Left lung (tissue), 10 donors: ENCODE results near the gene TSPAN32. TPM values are rescaled to one million over a fixed set of nuclear protein-coding genes. Genes with fewer than 3 reads are reported as not detected.
"Not testable (repeated sequence)": the region's sequence is repeated elsewhere in the genome, so short reads cannot be mapped to it uniquely, and the experiment has no call there.

Experiments used
- ATAC-seq: fragments of 200-7000 bp; cut with Tn5 transposase; one replicate; pipeline ENCODE4 v1.9.1; 2020; ENCODE audit warnings: moderate library complexity
- DNase-seq, 4 donors: peaks; one replicate each; pipeline ENCODE4 v3.0.0-alpha.2; 2013 to 2020
- H3K27ac ChIP-seq, 2 donors: fragments of 200-600 bp; sonication (generic) in 1 of 2; one replicate each; pipeline versions ENCODE4 v1.5.0 to v1.8.0; 2020 to 2021
- H3K27me3 ChIP-seq, 2 donors: fragments of 200-600 bp; sonication (generic) in 1 of 2; one replicate each; pipeline versions ENCODE4 v1.5.0 to v1.8.0; 2020 to 2021
- H3K36me3 ChIP-seq, 2 donors: fragments of 200-600 bp; sonication (generic) in 1 of 2; one replicate each; pipeline versions ENCODE4 v1.5.0 to v1.8.0; 2020 to 2021
- H3K4me1 ChIP-seq, 2 donors: fragments of 200-600 bp; one replicate each; pipeline ENCODE4 v1.8.0; 2021
- H3K4me3 ChIP-seq, 2 donors: fragments of 200-600 bp; sonication (generic) in 1 of 2; one replicate each; pipeline versions ENCODE4 v1.5.0 to v1.8.0; 2020 to 2021; ENCODE audit warnings: mild to moderate bottlenecking in 1 of 2
- H3K9me3 ChIP-seq, 2 donors: fragments of 200-600 bp; sonication (generic) in 1 of 2; one replicate each; pipeline versions ENCODE4 v1.5.0 to v1.8.0; 2020 to 2021
- CTCF ChIP-seq, 2 donors: fragments of 200-600 bp; sonication (generic) in 1 of 2; IDR thresholded peaks; one replicate each; pipeline versions ENCODE4 v1.5.0 to v1.8.0; 2021; ENCODE audit warnings: antibody characterized with exemption in 2 of 2
- intact Hi-C, 2 donors: fragments of 100-400 bp; cut with DNase I; formaldehyde crosslinking; loops; one replicate each; pipeline versions ENCODE4 v1.11.2 to v1.14.2; 2022
- polyA plus RNA-seq, 6 donors: library from polyadenylated mRNA; unstranded; fragments of 120-200 nt; gene quantifications; one replicate each; pipeline ENCODE4 v1.2.1, GENCODE V29; 2013; ENCODE audit not compliant: insufficient read length in 6 of 6
- total RNA-seq, 2 donors: library from RNA; stranded (reverse); fragmentation: NEBNext Ultra II Directional; extraction: Animal tissue kit (Norgen Biotek cat#: 25700); gene quantifications; one replicate each; pipeline ENCODE4 v1.2.1, GENCODE V29; 2021
- donor health status: DM: no; HTN: yes; CAD: no.
- donor health status: DM: no; HTN: no; CAD: no.

The TSPAN32 gene
- total and polyA plus RNA-seq, 8 donors: 3.7 to 6.3 (median 4.2) TPM

DNA sequence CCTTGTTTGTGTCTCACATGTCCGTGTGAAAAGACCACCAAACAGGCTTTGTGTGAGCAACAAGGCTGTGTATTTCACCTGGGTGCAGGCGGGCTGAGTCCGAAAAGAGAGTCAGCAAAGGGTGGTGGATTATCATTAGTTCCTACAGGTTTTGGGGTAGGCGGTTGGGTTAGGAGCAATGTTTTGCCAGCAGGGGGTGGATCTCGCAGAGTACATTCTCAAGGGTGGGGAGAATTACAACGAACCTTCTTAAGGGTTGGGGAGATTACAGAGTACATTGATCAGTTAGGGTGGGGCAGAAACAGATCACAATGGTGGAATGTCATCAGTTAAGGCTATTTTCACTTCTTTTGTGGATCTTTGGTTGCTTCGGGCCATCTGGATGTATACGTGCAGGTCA is 36.9 kb downstream of the TSPAN32 start:
- H3K36me3 ChIP-seq, ATAC-seq, DNase-seq, H3K4me3 ChIP-seq, H3K27ac ChIP-seq, H3K4me1 ChIP-seq, H3K9me3 ChIP-seq, intact Hi-C loops, H3K27me3 ChIP-seq: not testable (repeated sequence)

DNA sequence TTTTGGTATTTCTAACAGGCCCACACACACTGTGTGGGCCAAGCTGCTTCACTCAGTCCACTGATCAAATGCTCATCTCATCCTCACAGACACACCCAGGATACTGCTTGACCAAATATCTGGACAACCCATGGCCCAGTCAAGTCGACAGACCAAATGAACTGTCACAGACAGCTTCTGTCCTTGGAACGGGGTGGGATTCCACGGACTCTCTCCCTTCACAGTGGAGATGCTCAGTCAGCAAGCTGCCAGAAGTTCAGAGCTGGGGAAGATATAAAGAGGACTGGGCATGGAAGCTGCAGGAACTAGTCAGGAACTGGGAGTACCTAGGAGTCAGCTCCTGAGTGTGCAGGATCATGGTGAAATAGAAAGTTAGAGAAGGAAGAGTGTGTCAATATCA is 40.7 kb downstream of the TSPAN32 start:
- ATAC-seq: no peak
- intact Hi-C loops: no loop called here

DNA sequence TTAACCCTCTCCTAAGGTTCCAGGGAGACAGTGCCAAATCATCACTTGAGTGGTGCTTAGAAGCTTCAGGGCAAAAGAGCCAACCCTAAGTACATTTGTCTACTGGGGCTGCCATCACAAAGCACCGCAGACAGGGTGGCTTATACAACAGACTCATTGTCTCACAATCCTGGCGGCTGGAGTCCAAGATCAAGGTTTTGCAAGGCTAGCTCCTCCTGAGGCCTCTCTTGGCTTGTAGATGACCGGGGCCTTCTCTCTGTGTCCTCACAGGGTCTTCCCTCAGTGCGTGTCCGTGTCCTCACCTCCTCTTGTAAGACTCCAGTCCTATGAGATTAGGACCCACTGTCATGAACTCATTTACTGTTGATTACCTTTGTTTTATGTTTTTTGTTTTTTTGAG is 41.2 kb downstream of the TSPAN32 start:
- peaks cover 0 to 3% of the 10 kb centered on the region in 2 donors for H3K9me3 ChIP-seq
- no peak overlapping the region for H3K4me3 ChIP-seq
- intact Hi-C loops: no loop called here
- no peaks in the 10 kb centered on the region for H3K27me3 ChIP-seq
- H3K27ac ChIP-seq: no peak overlapping the region
- TF ChIP-seq CTCF (IDR thresholded peaks at IDR 0.05): no peak
- H3K36me3 ChIP-seq: no peaks in the 10 kb centered on the region
- DNase-seq (no peak), ATAC-seq (no peak)
- no peaks in the 10 kb centered on the region for H3K4me1 ChIP-seq

More for the DNA sequence above, 40.7 kb downstream of the TSPAN32 start:
- Histone ChIP-seq H3K4me1 (no peaks in the 10 kb centered on the region), H3K4me3 (no peak overlapping the region), H3K27ac (no peak overlapping the region), H3K36me3 (no peaks in the 10 kb centered on the region), H3K9me3 (peaks cover 0 to 3% of the 10 kb centered on the region in 2 donors), H3K27me3 (no peaks in the 10 kb centered on the region)
- TF ChIP-seq CTCF (IDR thresholded peaks at IDR 0.05): no peak
- no peak for DNase-seq

- Histone ChIP-seq H3K4me3 (no peak overlapping the region), H3K27ac (no peak overlapping the region), H3K27me3 (no peaks in the 10 kb centered on the region), H3K4me1 (no peaks in the 10 kb centered on the region), H3K36me3 (no peaks in the 10 kb centered on the region), H3K9me3 (peaks cover 0 to 3% of the 10 kb centered on the region in 2 donors)
- DNase-seq: no peak
- TF ChIP-seq CTCF (IDR thresholded peaks at IDR 0.05): no peak
- no peak for ATAC-seq
- intact Hi-C loops: no loop called here
Measured at GRCh38 chr11:2343502-2343901, 41.7 kb downstream of the TSPAN32 start.

GRCh38 chr11:2345050-2345449 is 43.2 kb downstream of the TSPAN32 start:
- no peaks in the 10 kb centered on the region for H3K4me1 ChIP-seq
- ATAC-seq: no peak
- no peaks in the 10 kb centered on the region for H3K36me3 ChIP-seq
- peaks cover 0 to 11% of the 10 kb centered on the region in 2 donors for H3K9me3 ChIP-seq
- DNase-seq: no peak
- no peaks in the 10 kb centered on the region for H3K27me3 ChIP-seq
- intact Hi-C loops: no loop called here
- no peak overlapping the region for H3K4me3 ChIP-seq
- H3K27ac ChIP-seq: no peak overlapping the region
- TF ChIP-seq CTCF (IDR thresholded peaks at IDR 0.05): no peak

GRCh38 chr11:2346014-2346413 is 44.2 kb downstream of the TSPAN32 start:
- no peak for ATAC-seq
- TF ChIP-seq CTCF (IDR thresholded peaks at IDR 0.05): no peak

More at GRCh38 chr11:2346014-2346413, 44.2 kb downstream of the TSPAN32 start:
- Histone ChIP-seq H3K9me3 (peaks cover 0 to 11% of the 10 kb centered on the region in 2 donors), H3K4me1 (no peaks in the 10 kb centered on the region), H3K27ac (no peak overlapping the region), H3K27me3 (no peaks in the 10 kb centered on the region), H3K36me3 (no peaks in the 10 kb centered on the region), H3K4me3 (no peak overlapping the region)
- DNase-seq: no peak
- intact Hi-C loops: no loop called here
